8988T (cell line): ENCODE measurements around the gene CALY.

Experiments
- DNase-seq: peaks from one replicate; pipeline ENCODE4 v3.0.0; 2011

The CALY gene

GRCh38 chr10:133365461-133366129 lies 28.9 kb upstream of the CALY start:
- no peak for DNase-seq

- no peak for DNase-seq
Measured at GRCh38 chr10:133364645-133365431, 28.1 kb upstream of the CALY start.

- no peak for DNase-seq
Measured at GRCh38 chr10:133362846-133363245, 26.1 kb upstream of the CALY start.

GRCh38 chr10:133361773-133362441 lies 25.2 kb upstream of the CALY start:
- DNase-seq = no peak

GRCh38 chr10:133361227-133361626 lies 24.5 kb upstream of the CALY start:
- DNase-seq = no peak

GRCh38 chr10:133359972-133360610 lies 23.4 kb upstream of the CALY start:
- no peak for DNase-seq

GRCh38 chr10:133359554-133359971 lies 22.9 kb upstream of the CALY start:
- DNase-seq = no peak

- no peak for DNase-seq
Measured at GRCh38 chr10:133358925-133359310, 22.2 kb upstream of the CALY start.

- DNase-seq = no peak
Measured at GRCh38 chr10:133358162-133358924, 21.6 kb upstream of the CALY start.

GRCh38 chr10:133357285-133358161 lies 20.8 kb upstream of the CALY start, which contains the start of gene FUOM:
Gene FUOM, minus strand, starts transcription at chr10:133358019. Its CDS starts 12 bp downstream, at chr10:133358007.
- DNase-seq = peak; percentile 87

GRCh38 chr10:133356549-133357284 lies 20.0 kb upstream of the CALY start:
- DNase-seq = no peak

GRCh38 chr10:133355991-133356390 lies 19.3 kb upstream of the CALY start:
- no peak for DNase-seq

GRCh38 chr10:133355266-133355665 lies 18.6 kb upstream of the CALY start:
- no peak for DNase-seq

- no peak for DNase-seq
Measured at GRCh38 chr10:133354672-133355240, 18.1 kb upstream of the CALY start.

- DNase-seq = no peak
Measured at GRCh38 chr10:133353988-133354605, 17.4 kb upstream of the CALY start.

- no peak for DNase-seq
Measured at GRCh38 chr10:133353202-133353959, 16.7 kb upstream of the CALY start.

GRCh38 chr10:133351408-133352318 lies 15.0 kb upstream of the CALY start:
- DNase-seq = no peak

GRCh38 chr10:133350950-133351329 lies 14.2 kb upstream of the CALY start:
- DNase-seq = no peak
